ENCODE measurements around the gene SIRPA. TPM values are rescaled to one million over a fixed set of nuclear protein-coding genes. Genes with fewer than 3 reads are reported as not detected.

The SIRPA gene
- total RNA-seq (2012; rRNA removed): 9.7 and 9.9 TPM in 2 replicates
- 37.2 and 40.2 TPM in 2 replicates for polyA plus RNA-seq (2012; rRNA removed)
- 25.7 and 34.3 TPM in 2 replicates for polyA plus RNA-seq (2012; cell fraction: cytosol; rRNA removed)
- 30.5 and 36.1 TPM in 2 replicates for polyA plus RNA-seq (2012; cell fraction: nucleus; rRNA removed; ENCODE audit: low replicate concordance)
- Bru-seq, nascent RNA: percentile 71 among the genes with signal in this experiment
- BruChase-seq, experiment 1, labeled RNA remaining after a 6-hour chase: percentile 70 among the genes with signal in this experiment
- BruChase-seq, experiment 2, labeled RNA remaining after a 2-hour chase: percentile 69 among the genes with signal in this experiment
- long read RNA-seq, full-length matches to known transcripts: 3 of 31 reads
- long read RNA-seq, partial matches to known transcripts: 26 of 31 reads
- long read RNA-seq, other reads (novel, unspliced or antisense): 2 of 31 reads

DNA sequence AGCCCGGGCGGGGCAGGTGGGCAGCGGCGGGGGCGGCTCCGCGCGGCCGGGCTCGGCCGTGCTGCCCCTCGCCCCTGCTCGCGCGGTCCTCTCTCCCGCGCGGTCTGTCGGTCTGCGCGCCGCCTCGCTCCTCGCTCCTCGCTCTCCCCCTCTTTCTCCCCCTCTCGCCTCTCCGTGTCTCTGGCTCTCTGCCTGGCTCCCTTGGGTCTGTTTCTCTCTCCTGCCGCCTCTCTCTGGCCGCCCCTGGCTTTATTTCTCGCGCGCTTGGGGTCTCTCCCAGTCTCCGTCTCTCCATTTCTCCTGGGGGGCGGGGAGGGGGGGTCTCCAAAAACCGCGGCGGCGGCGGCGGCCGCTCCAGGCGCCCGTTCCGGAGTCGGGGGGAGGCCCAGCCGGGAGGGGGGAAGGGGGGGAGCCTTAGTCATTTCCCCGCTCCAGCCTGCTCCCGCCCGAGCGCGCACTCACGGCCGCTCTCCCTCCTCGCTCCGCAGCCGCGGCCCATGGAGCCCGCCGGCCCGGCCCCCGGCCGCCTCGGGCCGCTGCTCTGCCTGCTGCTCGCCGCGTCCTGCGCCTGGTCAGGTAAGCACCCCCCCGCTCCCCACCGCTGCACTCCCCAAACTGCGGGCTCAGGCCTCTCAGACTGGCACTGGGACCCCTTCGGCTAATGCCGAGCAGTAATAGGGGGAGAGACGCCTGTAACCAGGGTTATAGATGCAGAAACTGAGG lies at the start of gene SIRPA:
Gene SIRPA, plus strand, starts transcription at position 457 of the 723 bp plus-strand sequence. Its CDS starts 41 bp downstream, at position 498.
- intact Hi-C loops (cut with micrococcal nuclease) (loop anchor here (1.0 to 5.0 kb wide), 2 partner anchors 93 to 133 kb away; no protein-coding TSS in a partner anchor), in situ Hi-C loops (cut with MboI; ENCODE audit: low sequenced_read_pairs) (no loop called here), dilution Hi-C loops (cut with HindIII; ENCODE audit: low sequenced_read_pairs, unreplicated experiment) (no loop called here)
- H4K91ac ChIP-seq (ENCODE audit: insufficient read depth, low read depth, low read length): peak within 1 kb of the TSS; percentile 70
- no peaks in the 10 kb centered on the region for H3K27me3 ChIP-seq (ENCODE audit: control insufficient read depth, insufficient read depth, low read length)
- H2BK20ac ChIP-seq (ENCODE audit: low read depth, low read length): no peak within 1 kb of the TSS
- no peaks in the 10 kb centered on the region for H3K9me3 ChIP-seq (ENCODE audit: control insufficient read depth, insufficient read depth, low read length)
- peak within 1 kb of the TSS; percentile 53; the same call in 1 of the 2 replicates for H4K5ac ChIP-seq (ENCODE audit: low read depth, low read length)
- H3K36me3 ChIP-seq (ENCODE audit: control insufficient read depth, insufficient read depth, low read length): peaks cover 2% of the 10 kb centered on the region; the same call in 1 of the 2 replicates
- H3K18ac ChIP-seq (ENCODE audit: low read depth, low read length): peak within 1 kb of the TSS; percentile 48
- H3K4me3 ChIP-seq (ENCODE audit: insufficient read depth, low read depth, low read length): peak within 1 kb of the TSS; percentile 77
- H3K9me1 ChIP-seq (ENCODE audit: insufficient read depth, low read length): no peaks in the 10 kb centered on the region; the same call in 1 of the 2 replicates
- H4K8ac ChIP-seq (ENCODE audit: low read depth in 2 of 2, low read length in 2 of 2): peak within 1 kb of the TSS; percentile 64 to 77; a peak in 3 of 4 replicates
- H2BK5ac ChIP-seq (ENCODE audit: low read depth, low read length, poor library complexity, severe bottlenecking): peak within 1 kb of the TSS; percentile 88
- H4K20me1 ChIP-seq (ENCODE audit: insufficient read depth, low read length): peaks cover 13% of the 10 kb centered on the region
- peak within 1 kb of the TSS; percentile 86 for H3K56ac ChIP-seq (ENCODE audit: extremely low read depth, insufficient read depth, low read length)
- peak within 1 kb of the TSS; percentile 88 for H3K14ac ChIP-seq (replicated peaks; ENCODE audit: low read depth, low read length)
- H3K79me1 ChIP-seq (ENCODE audit: low read depth in 1 of 2, low read length in 2 of 2): peaks cover 35 to 58% of the 10 kb centered on the region in 2 experiments
- peak within 1 kb of the TSS; percentile 73; the same call in 1 of the 3 replicates for H2BK15ac ChIP-seq (ENCODE audit: low read depth, low read length)
- H2AK5ac ChIP-seq (ENCODE audit: low read depth, low read length): peak within 1 kb of the TSS; percentile 94
- peak within 1 kb of the TSS; percentile 94 for H3K4me2 ChIP-seq (ENCODE audit: low read depth, low read length)
- H3K27ac ChIP-seq (ENCODE audit: insufficient read depth, low read length): peak within 1 kb of the TSS; percentile 99
- ATAC-seq (ENCODE audit: low read depth) (peak; percentile 65), DNase-seq (peak; percentile 64)
- BruUV-seq (replicated peaks): no TSS peak
- CTCF ChIA-PET: interaction anchor here (1.0 kb wide), 1 partner anchor 93 kb away, joined by 6 read pairs; no protein-coding TSS in a partner anchor
- H3K4ac ChIP-seq (ENCODE audit: low read depth, low read length): peak within 1 kb of the TSS; percentile 80
- peak within 1 kb of the TSS; percentile 89 for H2AFZ ChIP-seq (replicated peaks; ENCODE audit: low read length, poor library complexity)
- peak within 1 kb of the TSS; percentile 95 for H3K23ac ChIP-seq (ENCODE audit: low read depth, low read length)
- peak; percentile 60 for TF ChIP-seq POLR2A (IDR thresholded peaks at IDR 0.05; ENCODE audit: low read depth, low read length)
- no peak for TF ChIP-seq CHD1 (IDR thresholded peaks at IDR 0.05; ENCODE audit: low read depth, low read length)
- peak; percentile 43; the same call in 1 of the 2 replicates for TF ChIP-seq MAZ (IDR thresholded peaks at IDR 0.05; ENCODE audit: borderline replicate concordance, low read depth, low read length)
- TF ChIP-seq RCOR1 (IDR thresholded peaks at IDR 0.05; ENCODE audit: insufficient replicate concordance, low read length): no peak
- H2BK120ac ChIP-seq (ENCODE audit: low read depth, low read length): peak within 1 kb of the TSS; percentile 72; the same call in 1 of the 2 replicates
- H2AK9ac ChIP-seq (replicated peaks; ENCODE audit: low read depth, low read length, poor library complexity): peak within 1 kb of the TSS; percentile 91
- peaks cover 22% of the 10 kb centered on the region for H3K4me1 ChIP-seq (ENCODE audit: control insufficient read depth, insufficient read depth, low read length)
- 1% methylated on average over 14 of the region's 74 CpGs; no CpG with 5 or more reads in 1 of the 2 experiments for WGBS, 2 experiments (ENCODE audit: extremely low coverage in 2 of 2, insufficient read length in 1 of 2)
- H3K9ac ChIP-seq (ENCODE audit: low read depth, low read length): peak within 1 kb of the TSS; percentile 98
- POLR2A ChIA-PET (ENCODE audit: unreplicated experiment): interaction anchor here (0.5 kb wide), 1 partner anchor 8 kb away, joined by 13 read pairs; no protein-coding TSS in a partner anchor
